Thymus (tissue), 11 donors: ENCODE measurements around the gene CNDP2. TPM values are rescaled to one million over a fixed set of nuclear protein-coding genes. Genes with fewer than 3 reads are reported as not detected.
"Not testable (repeated sequence)": the region's sequence is repeated elsewhere in the genome, so short reads cannot be mapped to it uniquely, and the experiment has no call there.

ENCODE experiments used
- DNase-seq, 9 donors: peaks; one replicate each; pipeline ENCODE4 v3.0.0-alpha.2; 2013; ENCODE audit warnings: low spot score in 9 of 9, low read depth in 6 of 9, missing footprints in 1 of 9
- H3K27ac ChIP-seq, 2 donors: one replicate each; pipeline ENCODE4 v1.5.1; 2013; ENCODE audit warnings: control low read depth in 1 of 2, low read depth in 1 of 2, low read length in 1 of 2, mild to moderate bottlenecking in 1 of 2, moderate library complexity in 1 of 2
- H3K27me3 ChIP-seq, 2 donors: one replicate each; pipeline ENCODE4 v1.5.1; 2013; ENCODE audit warnings: low read length in 1 of 2; ENCODE audit not compliant: control insufficient read depth in 2 of 2, insufficient read depth in 1 of 2
- H3K36me3 ChIP-seq, 2 donors: one replicate each; pipeline ENCODE4 v1.5.1; 2013; ENCODE audit warnings: low read length in 1 of 2, mild to moderate bottlenecking in 1 of 2, moderate library complexity in 1 of 2; ENCODE audit not compliant: control insufficient read depth in 2 of 2, insufficient read depth in 2 of 2
- H3K4me1 ChIP-seq, 2 donors: one replicate each; pipeline ENCODE4 v1.5.1; 2013; ENCODE audit warnings: low read length in 2 of 2; ENCODE audit not compliant: control insufficient read depth in 2 of 2, insufficient read depth in 2 of 2
- H3K4me3 ChIP-seq, 2 donors: one replicate each; pipeline ENCODE4 v1.5.1; 2013; ENCODE audit warnings: low read length in 2 of 2, control low read depth in 1 of 2, mild to moderate bottlenecking in 1 of 2
- H3K9me3 ChIP-seq, 2 donors: one replicate each; pipeline ENCODE4 v1.5.1; 2013; ENCODE audit warnings: low read length in 1 of 2, mild to moderate bottlenecking in 1 of 2; ENCODE audit not compliant: control insufficient read depth in 2 of 2, insufficient read depth in 1 of 2
- WGBS: extraction: QIAGEN DNeasy Blood & Tissue Kit; methylation state at CpG from one replicate; pipeline ENCODE4 v1.1.7; 2013; 5-methylcytosine and 5-hydroxymethylcytosine counted together
- polyA plus RNA-seq: library from polyadenylated mRNA; stranded (reverse); fragments of 200-250 nt; gene quantifications from one replicate; pipeline ENCODE4 v1.2.3, GENCODE V29; 2013
- total RNA-seq: library from RNA; stranded (reverse); fragments of 120-200 nt; gene quantifications from one replicate; pipeline ENCODE4 v1.2.4, GENCODE V29; 2013
- donor health status: healthy.

The CNDP2 gene
- total and polyA plus RNA-seq, 2 donors: 55.2 to 129 TPM

- H3K4me1 ChIP-seq: no peaks in the 10 kb centered on the region
- H3K4me3 ChIP-seq: no peak overlapping the region
- H3K27me3 ChIP-seq: peaks cover 0 to 7% of the 10 kb centered on the region in 2 donors
- 87% methylated on average over 4 of the region's 4 CpGs for WGBS
- no peaks in the 10 kb centered on the region for H3K9me3 ChIP-seq
- DNase-seq: no peak
- H3K36me3 ChIP-seq: no peaks in the 10 kb centered on the region
- no peak overlapping the region for H3K27ac ChIP-seq
These were observed 61.9 kb downstream of the CNDP2 start for GRCh38 chr18:74558096-74558495.

GRCh38 chr18:74562131-74562730 lies 66.1 kb downstream of the CNDP2 start:
- no peaks in the 10 kb centered on the region for H3K36me3 ChIP-seq
- DNase-seq: no peak
- H3K4me1 ChIP-seq: no peaks in the 10 kb centered on the region
- H3K4me3 ChIP-seq: no peak overlapping the region
- H3K27me3 ChIP-seq: no peaks in the 10 kb centered on the region
- H3K27ac ChIP-seq: no peak overlapping the region
- 93% methylated on average over 4 of the region's 4 CpGs for WGBS
- H3K9me3 ChIP-seq: peaks cover 0 to 9% of the 10 kb centered on the region in 2 donors

- WGBS: 95% methylated on average over 4 of the region's 4 CpGs
- no peaks in the 10 kb centered on the region for H3K27me3 ChIP-seq
- peaks cover 0 to 9% of the 10 kb centered on the region in 2 donors for H3K9me3 ChIP-seq
- no peaks in the 10 kb centered on the region for H3K4me1 ChIP-seq
- no peak for DNase-seq
- no peaks in the 10 kb centered on the region for H3K36me3 ChIP-seq
- no peak overlapping the region for H3K4me3 ChIP-seq
- no peak overlapping the region for H3K27ac ChIP-seq
These were observed 66.6 kb downstream of the CNDP2 start for GRCh38 chr18:74562775-74563174.

- Histone ChIP-seq H3K27me3 (no peaks in the 10 kb centered on the region), H3K9me3 (peaks cover 0 to 9% of the 10 kb centered on the region in 2 donors), H3K4me1 (no peaks in the 10 kb centered on the region), H3K4me3 (no peak overlapping the region), H3K36me3 (no peaks in the 10 kb centered on the region), H3K27ac (no peak overlapping the region)
- 76% methylated on average over 3 of the region's 3 CpGs for WGBS
- DNase-seq: no peak
These were observed 67.8 kb downstream of the CNDP2 start for GRCh38 chr18:74563999-74564398.

GRCh38 chr18:74565164-74565563 lies 69.0 kb downstream of the CNDP2 start:
- not testable (repeated sequence) for DNase-seq, H3K36me3 ChIP-seq, H3K9me3 ChIP-seq, H3K27ac ChIP-seq, H3K4me3 ChIP-seq, H3K27me3 ChIP-seq, H3K4me1 ChIP-seq
- WGBS: 97% methylated on average over 1 of the region's 1 CpG

- H3K4me3 ChIP-seq, H3K27ac ChIP-seq, H3K27me3 ChIP-seq, H3K36me3 ChIP-seq, H3K4me1 ChIP-seq, H3K9me3 ChIP-seq, DNase-seq: not testable (repeated sequence)
- WGBS: 96% methylated on average over 3 of the region's 3 CpGs
These were observed 69.8 kb downstream of the CNDP2 start for GRCh38 chr18:74565993-74566392.

GRCh38 chr18:74567822-74568221 lies 71.7 kb downstream of the CNDP2 start:
- Histone ChIP-seq H3K4me3 (no peak overlapping the region), H3K4me1 (no peaks in the 10 kb centered on the region), H3K9me3 (peaks cover 0 to 9% of the 10 kb centered on the region in 2 donors), H3K36me3 (no peaks in the 10 kb centered on the region), H3K27me3 (no peaks in the 10 kb centered on the region), H3K27ac (no peak overlapping the region)
- no peak for DNase-seq
- WGBS: 46% methylated on average over 7 of the region's 7 CpGs

- DNase-seq: no peak
- H3K27ac ChIP-seq: no peak overlapping the region
- H3K27me3 ChIP-seq: no peaks in the 10 kb centered on the region
- no peak overlapping the region for H3K4me3 ChIP-seq
- 96% methylated on average over 4 of the region's 4 CpGs for WGBS
- H3K4me1 ChIP-seq: no peaks in the 10 kb centered on the region
- H3K9me3 ChIP-seq: peaks cover 0 to 9% of the 10 kb centered on the region in 2 donors
- no peaks in the 10 kb centered on the region for H3K36me3 ChIP-seq
These were observed 73.2 kb downstream of the CNDP2 start for GRCh38 chr18:74569401-74569800.

GRCh38 chr18:74570266-74570665 lies 74.1 kb downstream of the CNDP2 start:
- H3K9me3 ChIP-seq: peaks cover 0 to 9% of the 10 kb centered on the region in 2 donors
- H3K36me3 ChIP-seq: no peaks in the 10 kb centered on the region
- no peak overlapping the region for H3K4me3 ChIP-seq
- no peaks in the 10 kb centered on the region for H3K4me1 ChIP-seq
- H3K27me3 ChIP-seq: no peaks in the 10 kb centered on the region
- DNase-seq: no peak
- 94% methylated on average over 4 of the region's 4 CpGs for WGBS
- H3K27ac ChIP-seq: no peak overlapping the region
